GM06990 (cell line): ENCODE data around the gene SPATA2L.

ENCODE experiments used
- DNase-seq: peaks from one replicate; pipeline ENCODE4 v3.0.0-alpha.2; 2011; ENCODE audit not compliant: insufficient read length; ENCODE audit errors: extremely low read depth
- H3K27me3 ChIP-seq: replicated peaks from 2 replicates; pipeline ENCODE4 v1.6.0; 2011; ENCODE audit warnings: low read length; ENCODE audit not compliant: control insufficient read depth, insufficient read depth
- H3K36me3 ChIP-seq: 2 replicates; pipeline ENCODE4 v1.5.1; 2011; ENCODE audit warnings: low read length; ENCODE audit not compliant: control insufficient read depth, insufficient read depth
- H3K4me3 ChIP-seq: replicated peaks from 2 replicates; pipeline ENCODE4 v1.5.1; 2011; ENCODE audit warnings: low read depth, mild to moderate bottlenecking, control low read depth, low read length
- CTCF ChIP-seq: IDR thresholded peaks from 2 replicates; pipeline ENCODE4 v1.5.1; 2011; ENCODE audit warnings: low read length, control low read depth, mild to moderate bottlenecking, inconsistent platforms; ENCODE audit not compliant: insufficient read depth, poor library complexity, severe bottlenecking

SPATA2L gene

GRCh38 chr16:89737341-89738071, 36.0 kb upstream of the SPATA2L start:
- Histone ChIP-seq H3K36me3 (peaks cover 43% of the 10 kb centered on the region), H3K27me3 (no peaks in the 10 kb centered on the region), H3K4me3 (no peak overlapping the region)
- no peak for TF ChIP-seq CTCF
- DNase-seq, result no peak

GRCh38 chr16:89736554-89736953, 35.0 kb upstream of the SPATA2L start:
- Histone ChIP-seq H3K36me3 (peaks cover 45% of the 10 kb centered on the region), H3K4me3 (no peak overlapping the region), H3K27me3 (no peaks in the 10 kb centered on the region)
- DNase-seq, result no peak
- no peak for TF ChIP-seq CTCF

- TF ChIP-seq CTCF, result no peak
- peaks cover 45% of the 10 kb centered on the region for H3K36me3 ChIP-seq
Measured at GRCh38 chr16:89733792-89734191, 32.3 kb upstream of the SPATA2L start.

GRCh38 chr16:89733322-89733721, 31.8 kb upstream of the SPATA2L start:
- Histone ChIP-seq H3K27me3 (no peaks in the 10 kb centered on the region), H3K36me3 (peaks cover 44% of the 10 kb centered on the region), H3K4me3 (no peak overlapping the region)
- TF ChIP-seq CTCF, result no peak
- no peak for DNase-seq

More at GRCh38 chr16:89733792-89734191, 32.3 kb upstream of the SPATA2L start:
- DNase-seq, result no peak
- Histone ChIP-seq H3K4me3 (no peak overlapping the region), H3K27me3 (no peaks in the 10 kb centered on the region)

GRCh38 chr16:89732918-89733242, 31.4 kb upstream of the SPATA2L start:
- H3K4me3 ChIP-seq, result no peak overlapping the region
- no peak for DNase-seq
- no peak for TF ChIP-seq CTCF
- peaks cover 40% of the 10 kb centered on the region for H3K36me3 ChIP-seq
- no peaks in the 10 kb centered on the region for H3K27me3 ChIP-seq
